Neutrophil (primary cell): ENCODE results near the gene PTOV1.

ENCODE experiments used
- H3K27ac ChIP-seq: fragments of 200-600 bp; sonication (generic); 2 replicates; pipeline ENCODE4 v1.5.1; 2016; ENCODE audit warnings: mild to moderate bottlenecking, moderate library complexity
- H3K27me3 ChIP-seq: fragments of 200-600 bp; sonication (generic); 2 replicates; pipeline ENCODE4 v1.6.0; 2016; ENCODE audit warnings: mild to moderate bottlenecking
- H3K36me3 ChIP-seq: fragments of 200-600 bp; sonication (generic); 2 replicates; pipeline ENCODE4 v1.5.1; 2017
- H3K4me1 ChIP-seq, 2 experiments: fragments of 200-600 bp in 1 of 2; sonication (generic) in 1 of 2; 1 replicate in 1 of 2; 2 replicates in 1 of 2; pipeline versions ENCODE4 v1.5.1 to v1.6.1; 2013 to 2016; ENCODE audit warnings: low read depth in 1 of 2, low read length in 1 of 2, mild to moderate bottlenecking in 1 of 2, moderate library complexity in 1 of 2; ENCODE audit not compliant: control insufficient read depth in 1 of 2, insufficient read depth in 1 of 2
- H3K4me3 ChIP-seq, 2 experiments: fragments of 200-600 bp in 1 of 2; sonication (generic) in 1 of 2; 1 replicate in 1 of 2; 2 replicates in 1 of 2; pipeline ENCODE4 v1.5.1; 2013 to 2016; ENCODE audit warnings: low read depth in 1 of 2, low read length in 1 of 2, mild to moderate bottlenecking in 1 of 2, moderate library complexity in 1 of 2
- H3K9me3 ChIP-seq: fragments of 200-600 bp; sonication (generic); 2 replicates; pipeline ENCODE4 v1.5.1; 2016
- TF ChIP-seq, protein P1 (sequence below): fragments of 200-600 bp; sonication (generic); IDR thresholded peaks from 2 replicates; pipeline ENCODE4 v1.5.1; 2016; ENCODE audit warnings: antibody characterized with exemption

PTOV1 gene

DNA sequence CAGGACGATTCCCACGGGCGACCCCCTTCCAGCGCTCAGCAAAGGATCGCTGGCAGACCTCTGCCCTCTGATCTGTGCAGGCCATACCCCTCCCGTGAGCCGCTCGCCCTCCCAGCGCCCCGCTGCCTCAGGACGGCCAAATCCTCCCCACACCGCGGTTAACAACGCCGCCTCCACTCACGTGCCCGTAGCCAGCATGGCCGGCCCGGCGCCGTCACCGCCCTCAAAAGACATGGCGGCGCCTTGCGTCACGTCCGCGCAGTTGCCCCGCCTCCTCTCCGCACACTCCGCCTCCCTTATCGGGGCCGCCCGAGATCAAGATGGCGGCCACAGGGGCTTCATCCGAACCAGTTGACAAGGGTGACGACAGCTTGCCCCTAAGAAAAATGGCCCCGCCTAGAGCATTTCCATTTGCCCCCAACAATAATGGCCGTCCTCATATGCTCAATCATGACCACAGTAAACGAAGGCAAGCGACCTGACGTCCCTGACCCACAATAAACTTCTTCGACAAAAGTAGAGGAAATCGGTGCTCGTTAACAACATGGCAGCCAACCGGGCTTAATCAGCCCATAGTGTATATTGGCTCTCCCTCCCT, 25.6 kb downstream of the PTOV1 start:
- Histone ChIP-seq H3K27me3 (no peaks in the 10 kb centered on the region), H3K4me1 (peaks cover 21 to 23% of the 10 kb centered on the region in 2 experiments), H3K36me3 (peaks cover 15% of the 10 kb centered on the region), H3K4me3 (peak overlapping the region; percentile 99), H3K9me3 (no peaks in the 10 kb centered on the region), H3K27ac (peak overlapping the region; percentile 95)
- TF ChIP-seq, protein P1, sequence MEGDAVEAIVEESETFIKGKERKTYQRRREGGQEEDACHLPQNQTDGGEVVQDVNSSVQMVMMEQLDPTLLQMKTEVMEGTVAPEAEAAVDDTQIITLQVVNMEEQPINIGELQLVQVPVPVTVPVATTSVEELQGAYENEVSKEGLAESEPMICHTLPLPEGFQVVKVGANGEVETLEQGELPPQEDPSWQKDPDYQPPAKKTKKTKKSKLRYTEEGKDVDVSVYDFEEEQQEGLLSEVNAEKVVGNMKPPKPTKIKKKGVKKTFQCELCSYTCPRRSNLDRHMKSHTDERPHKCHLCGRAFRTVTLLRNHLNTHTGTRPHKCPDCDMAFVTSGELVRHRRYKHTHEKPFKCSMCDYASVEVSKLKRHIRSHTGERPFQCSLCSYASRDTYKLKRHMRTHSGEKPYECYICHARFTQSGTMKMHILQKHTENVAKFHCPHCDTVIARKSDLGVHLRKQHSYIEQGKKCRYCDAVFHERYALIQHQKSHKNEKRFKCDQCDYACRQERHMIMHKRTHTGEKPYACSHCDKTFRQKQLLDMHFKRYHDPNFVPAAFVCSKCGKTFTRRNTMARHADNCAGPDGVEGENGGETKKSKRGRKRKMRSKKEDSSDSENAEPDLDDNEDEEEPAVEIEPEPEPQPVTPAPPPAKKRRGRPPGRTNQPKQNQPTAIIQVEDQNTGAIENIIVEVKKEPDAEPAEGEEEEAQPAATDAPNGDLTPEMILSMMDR = no peak

DNA sequence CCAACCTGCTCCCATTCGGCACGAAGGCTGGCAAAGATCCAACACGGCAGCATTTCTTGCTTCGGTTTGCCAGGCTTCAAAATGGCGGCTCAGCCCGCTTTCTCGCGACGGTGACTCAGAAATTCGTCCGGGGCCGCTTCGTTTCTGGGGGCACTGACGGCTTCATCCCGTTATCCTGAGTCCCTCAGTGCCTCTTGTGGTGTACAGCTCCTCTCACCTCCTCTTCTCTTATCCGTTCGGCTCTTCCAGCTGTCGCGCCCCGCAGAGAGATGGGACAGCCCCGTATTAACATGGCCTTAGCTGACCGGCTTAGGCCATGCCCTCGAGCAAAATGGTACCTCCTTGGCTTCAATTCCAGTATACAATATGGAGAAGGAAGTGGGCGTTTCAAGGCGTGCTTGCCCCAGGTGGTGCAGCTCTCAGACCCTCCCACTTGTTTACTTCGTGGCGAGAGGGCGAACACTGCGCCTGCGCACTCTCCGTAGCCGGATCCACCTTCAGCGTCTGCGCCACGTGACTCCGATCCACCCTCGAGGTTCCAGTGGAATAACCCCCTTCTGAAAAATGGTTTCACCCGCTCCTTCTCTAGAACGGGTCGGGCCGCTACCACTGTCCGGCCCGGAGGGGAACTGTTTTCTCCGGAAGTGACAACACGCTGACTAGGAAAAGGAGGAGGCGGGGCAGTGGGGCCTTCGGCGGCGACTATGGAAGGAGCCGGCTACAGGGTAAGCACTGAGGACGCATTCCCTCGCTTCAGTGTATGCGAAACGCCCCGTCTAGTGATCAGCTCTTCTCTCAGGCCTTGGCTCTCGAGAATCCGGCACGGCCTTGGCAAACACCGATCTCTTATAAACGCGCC, 26.3 kb downstream of the PTOV1 start, which contains the start of the genes AKT1S1 and TBC1D17:
TSS of gene AKT1S1 (minus strand) at position 336 of the 859 bp plus-strand sequence. CDS start 4,060 bp downstream, outside the sequence.
TSS of gene TBC1D17 (plus strand) at position 683 of the 859 bp plus-strand sequence. CDS start at position 705, 22 bp downstream.
- no peaks in the 10 kb centered on the region for H3K9me3 ChIP-seq
- peak within 1 kb of the TSS; percentile 99 for H3K4me3 ChIP-seq
- TF ChIP-seq, protein P1 = peak; percentile 7
- H3K4me1 ChIP-seq = peaks cover 21 to 23% of the 10 kb centered on the region in 2 experiments
- H3K27ac ChIP-seq = peak within 1 kb of the TSS; percentile 95
- H3K36me3 ChIP-seq = peaks cover 22% of the 10 kb centered on the region
- no peaks in the 10 kb centered on the region for H3K27me3 ChIP-seq

DNA sequence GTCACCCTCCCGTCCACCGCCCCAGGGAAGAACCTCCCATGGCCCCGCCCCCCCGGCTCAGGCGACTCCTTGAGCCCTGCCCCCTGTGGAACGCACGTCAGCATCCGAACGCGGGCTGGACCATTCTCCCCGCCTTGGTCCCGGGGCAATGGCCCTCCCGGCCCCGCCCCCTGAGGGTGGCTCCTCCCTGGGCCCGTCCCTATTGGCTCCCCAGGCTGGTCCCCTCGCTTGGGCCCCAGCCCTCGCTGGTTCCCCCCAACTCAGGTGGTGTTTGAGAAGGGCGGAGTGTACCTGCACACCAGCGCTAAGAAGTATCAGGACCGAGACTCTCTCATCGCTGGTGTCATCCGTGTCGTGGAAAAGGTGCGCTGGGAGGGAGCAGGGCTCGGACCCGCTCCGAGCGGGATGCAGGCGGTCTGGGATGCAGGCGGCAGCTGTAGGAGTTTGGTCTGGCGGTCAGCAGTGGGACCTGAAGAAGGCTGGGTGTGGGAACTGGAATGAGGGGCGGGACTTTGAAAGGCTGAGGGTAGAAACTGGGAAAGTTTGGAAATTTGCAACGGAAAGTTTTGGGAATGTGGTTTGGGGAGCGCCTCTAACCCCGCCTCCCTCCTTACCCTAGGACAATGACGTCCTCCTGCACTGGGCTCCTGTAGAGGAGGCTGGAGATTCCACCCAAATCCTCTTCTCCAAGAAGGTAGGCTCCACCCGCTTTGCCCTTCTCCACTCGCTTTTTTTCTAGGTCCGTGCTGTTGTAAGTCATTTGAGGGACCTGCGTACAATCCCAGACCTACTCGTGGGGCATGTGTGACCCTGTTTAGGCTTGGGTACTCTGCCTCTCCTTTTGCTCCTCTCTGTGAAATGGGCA, 27.2 kb downstream of the PTOV1 start:
- peaks cover 31% of the 10 kb centered on the region for H3K36me3 ChIP-seq
- peak overlapping the region; percentile 95 for H3K27ac ChIP-seq
- TF ChIP-seq, protein P1 = no peak
- no peaks in the 10 kb centered on the region for H3K9me3 ChIP-seq
- H3K4me3 ChIP-seq = peak overlapping the region; percentile 99
- H3K4me1 ChIP-seq = peaks cover 21 to 23% of the 10 kb centered on the region in 2 experiments
- no peaks in the 10 kb centered on the region for H3K27me3 ChIP-seq

DNA sequence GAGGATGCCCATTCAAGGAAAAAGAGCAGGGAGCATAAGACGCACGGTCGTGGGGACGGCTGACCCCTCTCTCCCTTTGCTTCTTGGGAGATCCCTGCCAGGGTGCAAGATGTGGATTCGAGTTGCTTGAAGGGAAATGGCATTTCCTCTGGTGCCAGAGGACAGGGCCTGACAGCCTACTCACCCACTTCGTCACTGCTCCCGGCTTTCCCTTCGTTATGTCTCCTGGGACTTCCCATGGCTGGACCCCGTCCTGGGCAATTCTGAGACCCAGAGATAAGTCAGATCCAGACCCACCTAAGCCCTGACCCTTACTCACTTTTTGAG, 27.7 kb downstream of the PTOV1 start:
- Histone ChIP-seq H3K4me3 (no peak overlapping the region), H3K4me1 (peaks cover 21 to 23% of the 10 kb centered on the region in 2 experiments), H3K9me3 (no peaks in the 10 kb centered on the region), H3K27me3 (no peaks in the 10 kb centered on the region), H3K36me3 (peaks cover 37% of the 10 kb centered on the region), H3K27ac (peak overlapping the region; percentile 95)
- TF ChIP-seq, protein P1 = no peak

DNA sequence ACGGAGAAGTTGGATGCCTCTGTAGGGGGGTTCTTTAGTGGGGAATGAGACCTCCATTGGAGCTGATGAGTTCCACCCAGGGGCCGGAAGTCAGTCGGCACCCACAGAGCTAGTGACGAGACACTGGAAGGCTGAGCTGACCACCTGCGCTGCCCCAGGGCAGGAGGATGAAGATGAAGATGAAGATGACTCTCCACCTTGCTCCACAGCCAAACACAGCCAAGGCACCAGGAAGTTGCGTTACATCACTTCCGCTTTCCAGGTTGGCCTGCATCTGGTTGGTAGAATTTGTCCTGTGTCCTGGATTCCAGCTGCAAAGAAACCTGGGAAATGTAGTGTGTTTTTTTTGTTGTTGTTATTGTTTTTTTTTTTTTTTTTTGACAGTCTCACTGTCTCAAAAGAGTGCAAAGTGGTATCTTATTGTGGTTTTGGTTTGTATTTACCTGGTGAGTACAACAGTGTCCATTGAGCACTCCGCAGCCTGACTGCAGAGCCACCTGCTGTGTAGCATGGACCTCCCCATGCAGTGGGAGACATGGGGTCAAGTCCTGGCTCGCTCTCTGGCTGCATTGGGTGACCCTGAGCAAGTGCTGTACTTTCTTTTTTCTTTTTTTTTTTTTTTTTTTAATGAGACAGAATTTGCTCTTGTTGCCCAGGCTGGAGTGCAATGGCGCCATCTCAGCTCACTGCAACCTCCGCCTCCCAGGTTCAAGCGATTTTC, 28.4 kb downstream of the PTOV1 start:
- H3K4me3 ChIP-seq = no peak overlapping the region
- peaks cover 21 to 23% of the 10 kb centered on the region in 2 experiments for H3K4me1 ChIP-seq
- H3K27me3 ChIP-seq = no peaks in the 10 kb centered on the region
- TF ChIP-seq, protein P1 = no peak
- H3K9me3 ChIP-seq = no peaks in the 10 kb centered on the region
- H3K36me3 ChIP-seq = peaks cover 44% of the 10 kb centered on the region
- H3K27ac ChIP-seq = peak overlapping the region; percentile 95
